A549 treated with DMSO at 1 μM for 4 hours (cell line): ENCODE results near the gene SNX21. TPM values are rescaled to one million over a fixed set of nuclear protein-coding genes. Genes with fewer than 3 reads are reported as not detected.

Experiments
- total RNA-seq: library from RNA; stranded (reverse); fragments of 200-300 nt; extraction: Qiagen RNA extraction; gene quantifications from 5 replicates; pipeline ENCODE4 v1.2.3, GENCODE V29; 2022; ENCODE audit warnings: low read depth

Gene SNX21
- 8.8 to 13.0 TPM (median 11.6 TPM) in 5 replicates for total RNA-seq

GRCh38 chr20:45833030-45833882, at the start of gene SNX21:
Gene SNX21, plus strand, starts transcription at chr20:45833799. Its CDS starts 121 bp downstream, at chr20:45833920.

GRCh38 chr20:45812157-45813005, 21.2 kb upstream of the SNX21 start, which contains the start of gene UBE2C:
Gene UBE2C, plus strand, starts transcription at chr20:45812644. Its CDS starts 52 bp downstream, at chr20:45812696.

GRCh38 chr20:45827030-45827652, 6.5 kb upstream of the SNX21 start, which contains the start of gene TNNC2:
Gene TNNC2, minus strand, starts transcription at chr20:45827312. Its CDS starts 64 bp downstream, at chr20:45827248.

GRCh38 chr20:45857114-45857881, 23.7 kb downstream of the SNX21 start, which contains the start of the genes ACOT8 and ZSWIM3:
Gene ACOT8, minus strand, starts transcription at chr20:45857392. Its CDS starts 77 bp downstream, at chr20:45857315.
Gene ZSWIM3, plus strand, starts transcription at chr20:45857614. Its CDS starts 212 bp downstream, at chr20:45857826.

GRCh38 chr20:45880988-45881788, 47.6 kb downstream of the SNX21 start, which contains the start of gene ZSWIM1:
Gene ZSWIM1, plus strand, starts transcription at chr20:45881227. Its CDS starts 1,366 bp downstream, at chr20:45882593.

GRCh38 chr20:45887346-45887715, 53.7 kb downstream of the SNX21 start, which contains the start of gene SPATA25:
Gene SPATA25, minus strand, starts transcription at chr20:45887622. Its CDS starts 32 bp downstream, at chr20:45887590.

GRCh38 chr20:45890985-45891983, 57.7 kb downstream of the SNX21 start, which contains the start of the genes CTSA and NEURL2:
Gene CTSA, plus strand, starts transcription at chr20:45891335. Its CDS starts 234 bp downstream, at chr20:45891569.
Gene NEURL2, minus strand, starts transcription at chr20:45891208. Its CDS starts 217 bp downstream, at chr20:45890991.

Other genes with a start within 250 kb of the SNX21 start
- gene WFDC10A, start 204.1 kb upstream of the SNX21 start, total RNA-seq = not detected in 5 replicates
- not detected in 5 replicates for gene WFDC9, start 202.5 kb upstream of the SNX21 start, total RNA-seq
- gene WFDC11, start 163.6 kb upstream of the SNX21 start, total RNA-seq = not detected in 5 replicates
- gene WFDC13, start 131.8 kb upstream of the SNX21 start, total RNA-seq = not detected in 5 replicates
- not detected in 5 replicates for gene WFDC10B, start 128.8 kb upstream of the SNX21 start, total RNA-seq
- not detected in 5 replicates for gene SPINT4, start 111.5 kb upstream of the SNX21 start, total RNA-seq
- gene WFDC3, start 41.9 kb upstream of the SNX21 start, total RNA-seq = 0.23 TPM in 1 of 5 replicates, not detected in the others
- gene DNTTIP1, start 41.8 kb upstream of the SNX21 start, total RNA-seq = 30.7 to 37.6 TPM (median 36.3 TPM) in 5 replicates
- 225 to 256 TPM (median 248 TPM) in 5 replicates for gene UBE2C, start 21.2 kb upstream of the SNX21 start, total RNA-seq
- 0.31 TPM in 1 of 5 replicates, not detected in the others for gene TNNC2, start 6.5 kb upstream of the SNX21 start, total RNA-seq
- gene ACOT8, start 23.6 kb downstream of the SNX21 start, total RNA-seq = 18.7 to 21.8 TPM (median 19.5 TPM) in 5 replicates
- gene ZSWIM3, start 23.8 kb downstream of the SNX21 start, total RNA-seq = 1.4 to 1.8 TPM (median 1.5 TPM) in 5 replicates
- 6.2 to 7.6 TPM (median 6.8 TPM) in 5 replicates for gene ZSWIM1, start 47.4 kb downstream of the SNX21 start, total RNA-seq
- gene SPATA25, start 53.8 kb downstream of the SNX21 start, total RNA-seq = 0.43 to 0.75 TPM (median 0.67 TPM) in 4 of 5 replicates, not detected in the other
- 0.88 to 1.3 TPM (median 1.2 TPM) in 5 replicates for gene NEURL2, start 57.4 kb downstream of the SNX21 start, total RNA-seq
- gene CTSA, start 57.5 kb downstream of the SNX21 start, total RNA-seq = 101 to 131 TPM (median 116 TPM) in 5 replicates
- 1.4 to 2.1 TPM (median 1.9 TPM) in 5 replicates for gene PLTP, start 78.4 kb downstream of the SNX21 start, total RNA-seq
- 31.8 to 36.3 TPM (median 32.2 TPM) in 5 replicates for gene PCIF1, start 100.9 kb downstream of the SNX21 start, total RNA-seq
- 8.4 to 11.2 TPM (median 10.1 TPM) in 5 replicates for gene ZNF335, start 138.4 kb downstream of the SNX21 start, total RNA-seq
- 0.62 to 0.97 TPM (median 0.87 TPM) in 5 replicates for gene MMP9, start 175.1 kb downstream of the SNX21 start, total RNA-seq
- gene SLC12A5, start 195.4 kb downstream of the SNX21 start, total RNA-seq = 11.4 to 17.7 TPM (median 12.1 TPM) in 5 replicates